ENCODE data around the gene ZFAND3.

The ZFAND3 gene

DNA sequence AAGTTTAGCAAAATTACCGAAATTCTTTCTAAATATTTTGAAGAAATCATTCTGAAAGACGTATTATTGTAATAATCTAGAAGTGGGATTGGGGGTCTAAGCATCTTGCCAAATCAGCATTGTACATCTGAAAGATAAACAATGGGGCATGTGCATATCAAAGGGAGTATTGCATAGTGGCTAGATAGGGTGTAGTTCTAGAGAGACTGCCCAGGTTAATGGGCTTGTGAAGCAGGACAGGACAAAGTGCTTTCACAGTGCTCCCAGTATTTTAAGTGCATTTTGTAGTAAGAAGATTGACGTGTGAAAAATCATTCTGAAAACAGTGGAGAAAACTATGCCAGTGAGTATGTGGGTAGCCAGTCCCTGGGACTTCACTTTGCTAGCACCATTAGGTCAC lies 236.8 kb downstream of the ZFAND3 start:
- DNase-seq: no peak

DNA sequence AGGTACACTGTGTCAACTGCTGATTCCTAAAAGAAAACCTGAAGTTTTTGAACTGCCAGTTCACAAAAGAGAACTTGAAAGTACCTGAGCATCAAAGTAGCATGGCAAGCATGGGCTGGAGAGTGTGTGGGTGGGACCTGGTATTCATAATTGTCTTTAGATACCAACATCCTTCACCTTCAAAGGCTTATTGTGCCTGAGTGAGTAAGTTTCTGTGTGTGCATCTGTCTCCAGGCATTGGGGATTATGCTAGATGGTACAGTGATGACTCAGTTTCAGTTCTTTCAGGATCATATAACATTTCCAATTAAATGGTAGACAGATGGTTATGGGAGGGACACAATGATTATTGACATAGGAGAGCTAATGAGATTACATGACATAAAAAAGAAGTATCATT lies 238.5 kb downstream of the ZFAND3 start:
- DNase-seq: peak; percentile 64

DNA sequence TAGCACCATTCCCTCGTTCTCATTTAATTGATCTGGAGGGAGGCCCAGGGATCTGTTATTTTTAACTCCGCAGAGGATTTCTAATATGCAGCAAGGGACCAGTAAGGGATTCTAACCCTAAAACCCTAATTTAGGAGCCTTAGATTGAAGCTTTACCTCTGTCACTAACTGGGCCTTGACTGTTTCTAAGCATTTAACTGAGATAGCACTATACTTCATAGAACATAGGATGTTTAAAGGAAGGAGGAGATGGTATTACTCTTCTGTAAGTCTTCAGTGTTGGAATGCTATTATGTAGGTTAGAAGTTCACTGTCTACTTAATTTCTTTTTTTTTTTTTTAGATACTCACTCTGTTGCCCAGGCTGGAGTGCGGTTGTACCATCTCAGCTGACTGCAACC lies 242.5 kb downstream of the ZFAND3 start:
- no peak for DNase-seq

DNA sequence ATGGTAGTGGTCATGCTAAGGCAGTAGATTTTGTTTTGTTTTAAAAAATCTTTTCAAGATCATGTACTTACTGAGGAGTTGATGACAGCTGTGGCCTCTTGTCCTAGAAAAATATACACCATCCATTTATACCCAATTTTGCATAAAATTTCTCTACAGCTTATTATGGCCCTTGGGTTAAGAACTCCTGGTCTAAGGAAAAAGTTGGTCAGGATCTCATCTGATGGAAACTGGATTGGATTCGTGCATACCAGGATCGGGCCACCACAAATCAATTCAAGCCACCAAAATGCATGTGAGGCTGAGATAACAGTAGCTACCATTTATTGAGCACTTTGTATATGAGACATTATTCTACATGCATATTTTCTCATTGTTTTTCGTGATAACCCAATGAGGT lies 244.4 kb downstream of the ZFAND3 start:
- DNase-seq: no peak

DNA sequence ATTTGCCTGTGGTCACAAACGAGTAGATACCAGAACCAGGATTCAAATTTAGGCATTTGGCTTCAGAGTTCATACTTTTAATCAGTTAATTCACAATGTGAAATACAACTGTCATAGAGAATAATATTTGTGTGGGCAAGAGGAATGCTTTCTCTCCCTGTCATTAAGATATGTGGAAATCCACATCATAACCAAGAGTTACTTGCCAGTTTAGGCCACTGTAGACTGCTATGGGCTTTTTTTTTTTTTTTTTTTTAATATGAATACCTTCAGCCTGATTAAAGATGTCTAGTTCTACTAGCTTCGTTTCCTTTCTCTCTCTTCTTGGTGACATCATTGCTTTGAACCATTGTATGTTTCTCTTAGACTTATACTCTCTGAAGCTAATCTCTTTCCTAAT lies 244.9 kb downstream of the ZFAND3 start:
- no peak for DNase-seq

DNA sequence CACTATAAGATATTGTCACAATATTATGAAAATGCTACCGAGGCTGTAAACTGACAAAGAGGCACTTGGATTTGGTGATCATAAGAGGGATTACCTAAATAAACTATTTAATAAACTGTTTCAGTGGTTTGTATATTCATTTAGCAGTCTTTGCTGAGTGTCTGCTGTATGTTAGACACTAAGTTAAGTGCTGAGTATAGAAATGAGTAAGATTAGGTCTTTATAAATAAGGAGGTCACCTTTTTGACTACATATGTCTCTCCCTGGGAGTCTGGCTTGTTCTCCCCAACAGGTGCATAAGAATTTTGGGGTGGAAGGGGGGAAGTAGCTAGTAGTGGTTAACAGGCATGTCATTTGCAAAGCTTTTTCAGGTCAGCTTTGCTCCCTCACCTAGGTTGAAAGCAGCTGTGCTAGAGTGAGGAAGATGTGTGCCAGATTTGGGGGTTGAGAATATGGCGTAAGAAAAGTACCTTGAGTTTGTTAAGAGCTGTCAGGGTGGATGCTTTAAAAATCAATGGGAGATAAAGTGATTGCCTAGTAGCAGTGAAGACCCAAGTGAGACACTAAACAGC lies 246.3 kb downstream of the ZFAND3 start:
- DNase-seq: no peak

DNA sequence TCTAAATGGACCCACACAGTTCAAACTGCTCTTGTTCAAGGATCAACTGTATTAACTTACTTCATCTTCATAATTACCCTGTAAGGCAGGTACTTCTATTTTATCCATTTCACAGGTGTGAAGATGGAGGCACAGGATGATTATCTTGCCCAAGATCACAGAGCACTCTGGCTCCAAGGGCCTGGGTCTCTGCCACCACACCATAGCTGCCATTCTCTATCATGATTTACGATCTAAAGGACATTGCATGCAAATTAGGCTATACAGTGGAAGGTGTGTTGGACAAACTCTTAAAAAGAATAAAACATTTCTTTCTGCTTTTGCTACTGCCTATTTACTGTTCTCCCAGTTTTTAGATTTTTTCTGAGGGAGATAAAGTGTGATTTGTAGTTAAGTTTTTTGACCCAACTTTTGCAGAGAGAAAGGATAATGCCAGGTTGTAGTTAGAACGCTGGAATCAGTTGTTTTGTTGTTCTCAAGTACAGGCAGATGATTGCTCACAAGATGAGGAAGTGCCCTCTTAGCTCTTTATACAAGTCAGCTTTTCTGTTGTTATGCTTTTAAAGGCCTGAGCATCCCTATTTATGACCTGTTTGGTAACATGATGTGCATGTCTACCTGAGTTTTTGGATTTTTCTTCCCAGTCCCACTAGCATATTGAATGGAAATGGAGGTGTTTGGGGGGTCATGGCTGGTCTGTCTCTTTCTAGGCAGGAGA lies 247.9 kb downstream of the ZFAND3 start:
- DNase-seq: no peak

DNA sequence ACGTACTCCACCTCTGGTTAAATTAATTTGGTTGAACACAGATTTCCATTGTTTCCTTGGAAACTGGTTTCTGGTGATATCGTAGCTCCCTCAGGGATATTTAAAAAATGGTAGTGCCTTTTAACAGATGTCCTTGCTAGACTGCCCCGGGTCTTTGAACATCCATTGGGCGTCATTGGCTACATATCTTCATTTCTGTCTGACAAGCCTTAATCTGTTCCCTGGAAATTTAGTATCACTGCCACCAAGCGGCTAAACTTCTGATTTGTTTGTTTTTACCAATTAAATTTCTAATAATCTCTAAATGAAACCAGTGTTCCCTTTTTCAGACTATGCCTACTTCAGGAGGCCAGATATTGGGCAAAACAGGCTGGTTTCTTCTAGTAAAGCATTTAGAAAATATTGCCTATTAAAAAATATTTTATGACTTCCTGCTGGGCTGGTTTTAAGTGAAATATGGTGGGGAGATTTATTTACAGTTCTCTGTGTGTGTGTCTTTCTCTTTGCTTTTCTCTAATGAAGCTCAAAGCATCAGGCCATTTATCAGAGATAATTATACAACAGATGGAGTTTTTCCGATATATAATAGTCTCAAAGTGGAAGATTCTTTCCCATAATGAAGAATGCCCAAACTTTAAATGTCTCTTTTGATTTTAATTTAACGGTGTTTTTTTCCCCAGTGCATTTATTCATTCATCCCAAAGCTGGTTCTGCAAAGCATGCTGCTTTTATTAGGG lies 249.5 kb downstream of the ZFAND3 start:
- no peak for DNase-seq

DNA sequence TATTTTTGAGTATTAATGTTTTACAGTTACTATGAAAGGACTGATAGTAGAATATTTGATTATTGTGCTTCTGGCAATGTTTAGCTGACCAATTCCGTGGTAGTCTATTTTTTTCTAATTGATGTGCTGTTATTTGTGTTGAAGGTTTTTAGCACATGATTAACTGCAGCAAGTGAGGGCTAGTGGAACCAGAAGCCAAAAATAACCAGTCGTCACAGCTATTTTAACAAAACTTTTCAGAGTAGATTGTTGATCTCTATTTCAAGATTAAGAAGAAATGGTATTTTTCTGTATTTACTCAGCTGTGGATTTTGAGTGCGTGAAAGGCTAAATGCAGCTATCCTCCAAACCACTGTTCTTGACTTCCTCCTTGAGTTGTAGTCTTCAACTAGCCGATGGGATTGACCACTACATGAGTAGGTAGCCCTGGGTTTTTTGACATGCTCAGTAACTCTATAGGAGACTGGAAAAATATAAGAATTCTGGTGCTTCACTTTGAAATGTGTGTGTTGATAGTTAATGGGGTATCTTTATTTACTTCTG lies 258.0 kb downstream of the ZFAND3 start:
- no peak for DNase-seq

DNA sequence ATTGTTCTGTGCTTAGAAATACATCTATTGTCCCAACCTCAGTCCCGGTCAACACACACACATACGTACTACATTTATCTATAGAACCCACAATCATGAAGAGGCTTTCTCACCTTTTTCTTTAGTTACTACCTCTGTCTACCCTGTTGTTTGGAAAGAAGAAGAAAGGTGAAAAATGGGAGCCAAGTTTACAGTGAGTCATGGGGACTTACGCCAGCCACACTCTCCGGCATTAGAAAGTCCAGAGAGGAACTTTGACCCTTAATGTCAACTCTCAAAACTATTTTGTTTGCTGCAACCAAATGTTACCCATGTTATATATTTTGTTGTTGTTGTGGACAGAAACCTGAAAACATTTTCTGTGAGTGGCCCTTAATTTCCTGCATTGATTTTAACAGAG lies 259.1 kb downstream of the ZFAND3 start:
- DNase-seq: no peak

DNA sequence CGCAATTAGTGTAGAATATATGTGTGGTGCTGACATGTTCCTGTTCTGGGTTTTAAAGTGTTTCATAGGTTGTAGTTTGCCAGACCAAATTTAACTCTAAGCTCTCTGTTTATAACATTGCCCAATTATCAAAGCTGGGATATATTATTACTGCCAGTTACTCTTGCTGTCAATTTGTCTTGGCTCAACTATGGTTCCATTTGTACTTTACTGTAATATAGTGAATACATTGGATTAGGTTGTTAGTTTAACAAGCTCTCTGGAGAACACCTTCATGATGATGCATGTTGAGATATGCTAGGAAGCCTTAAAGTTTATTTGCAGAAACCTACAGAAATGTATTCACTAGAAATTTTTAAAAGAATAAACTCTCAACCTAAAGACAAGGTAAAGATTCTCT lies 259.6 kb downstream of the ZFAND3 start:
- no peak for DNase-seq

DNA sequence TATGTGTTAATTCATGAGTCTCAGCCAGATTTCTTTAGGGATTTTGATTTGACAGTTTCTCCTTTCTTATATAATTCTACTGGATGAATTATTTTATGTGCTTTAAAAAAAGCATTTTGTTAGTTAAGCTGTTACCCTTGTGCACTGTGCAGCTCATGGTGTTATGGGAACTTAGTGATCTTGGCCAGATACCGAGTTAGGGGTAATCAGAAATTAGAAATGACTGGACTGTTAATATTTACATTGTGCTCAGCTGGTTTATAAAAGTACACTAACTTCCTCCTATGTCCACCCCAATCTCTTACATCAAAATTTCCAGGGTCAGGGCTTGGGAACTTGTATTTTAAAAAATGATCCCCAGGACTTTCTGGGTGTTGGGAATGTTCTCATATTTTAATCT lies 260.0 kb downstream of the ZFAND3 start:
- no peak for DNase-seq

DNA sequence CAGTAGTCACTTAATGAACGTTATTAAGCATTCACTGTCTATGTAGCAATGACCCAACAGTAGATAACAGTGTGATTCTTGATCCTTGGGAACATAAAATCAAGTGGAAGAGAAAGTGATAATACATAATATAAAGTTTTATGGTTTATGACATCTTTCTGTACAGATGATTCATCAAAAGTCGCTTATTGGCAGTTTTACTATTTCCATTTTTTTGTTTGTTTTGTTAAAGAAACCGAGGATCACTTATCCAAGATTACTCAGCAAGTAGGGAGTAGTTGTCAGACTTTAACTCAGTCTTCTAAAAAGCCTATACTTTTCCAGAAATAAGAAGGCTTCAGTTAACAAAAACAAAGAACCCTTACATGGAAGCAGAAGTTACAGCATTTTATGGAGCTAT lies 260.8 kb downstream of the ZFAND3 start:
- DNase-seq: no peak

DNA sequence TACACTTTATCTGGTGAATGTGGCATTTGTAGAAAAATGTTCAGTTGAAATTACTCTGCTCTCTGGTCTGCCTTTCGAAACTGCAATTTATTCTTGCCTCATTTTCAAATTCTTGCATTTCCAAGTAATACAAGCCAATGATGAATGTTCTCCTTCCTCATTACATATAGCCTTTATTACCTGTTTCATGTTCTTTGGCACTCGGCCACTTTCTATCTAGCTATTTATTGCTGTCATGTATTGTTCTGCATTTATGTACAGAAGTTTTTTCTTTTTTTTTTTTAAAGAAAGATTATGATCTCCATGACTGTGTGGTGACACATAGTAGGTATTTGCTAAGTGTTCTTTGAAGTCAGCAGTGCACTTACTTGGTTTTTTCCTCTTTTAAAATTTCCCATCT lies 261.4 kb downstream of the ZFAND3 start:
- no peak for DNase-seq

DNA sequence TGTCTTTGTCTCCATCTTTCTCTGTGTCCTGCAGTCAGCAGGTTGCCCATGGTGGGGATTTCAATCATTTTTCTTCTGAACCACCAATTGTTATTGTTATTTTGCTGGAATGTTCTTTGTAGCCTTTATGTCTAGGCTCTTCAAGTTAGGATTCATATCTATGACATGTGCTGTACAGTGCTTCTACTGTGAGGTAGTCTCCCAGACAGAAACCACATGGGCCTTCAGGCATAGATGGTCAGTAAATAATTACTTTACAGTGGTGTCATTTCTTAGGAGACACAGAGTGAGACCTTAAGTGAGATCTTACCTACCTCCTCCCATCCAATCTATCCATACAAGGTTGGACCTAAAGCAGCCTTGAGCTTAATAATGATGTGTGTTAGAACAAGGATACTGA lies 265.5 kb downstream of the ZFAND3 start:
- no peak for DNase-seq

DNA sequence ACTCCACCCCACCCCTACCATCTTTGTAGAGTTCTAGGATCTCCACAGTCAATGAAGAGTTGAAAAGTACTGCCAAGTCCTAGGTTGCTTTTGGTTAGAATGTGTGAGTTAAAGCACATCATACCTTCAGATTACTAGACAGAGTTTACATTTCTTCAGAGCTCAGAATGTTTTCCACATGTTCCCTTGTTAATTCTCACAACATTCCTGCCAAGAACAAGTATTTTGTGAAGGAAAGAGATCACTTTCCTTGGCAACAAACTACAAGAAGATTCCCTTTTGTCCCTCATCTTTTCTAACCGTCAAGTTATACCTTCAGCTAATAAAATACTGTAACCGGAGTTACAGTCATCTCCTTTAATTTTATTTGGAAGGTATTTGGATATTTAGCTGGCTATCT lies 266.8 kb downstream of the ZFAND3 start:
- no peak for DNase-seq

DNA sequence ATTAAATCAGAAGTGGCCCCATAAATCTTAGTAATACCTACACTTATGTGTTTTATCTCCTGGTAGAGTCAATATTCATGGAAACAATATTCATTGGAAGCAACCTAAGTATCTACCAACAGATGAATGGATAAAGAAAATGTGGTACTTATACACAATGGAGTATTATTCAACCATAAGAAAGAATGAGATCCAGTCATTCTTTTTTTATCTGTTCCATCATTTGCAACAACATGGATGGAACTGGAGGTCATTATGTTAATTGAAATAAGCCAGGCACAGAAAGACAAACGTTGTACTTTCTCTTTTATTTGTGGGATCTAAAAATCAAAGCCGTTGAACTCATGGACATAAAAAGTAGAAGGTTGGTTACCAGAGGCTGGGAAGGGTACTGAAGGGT lies 268.5 kb downstream of the ZFAND3 start:
- no peak for DNase-seq

DNA sequence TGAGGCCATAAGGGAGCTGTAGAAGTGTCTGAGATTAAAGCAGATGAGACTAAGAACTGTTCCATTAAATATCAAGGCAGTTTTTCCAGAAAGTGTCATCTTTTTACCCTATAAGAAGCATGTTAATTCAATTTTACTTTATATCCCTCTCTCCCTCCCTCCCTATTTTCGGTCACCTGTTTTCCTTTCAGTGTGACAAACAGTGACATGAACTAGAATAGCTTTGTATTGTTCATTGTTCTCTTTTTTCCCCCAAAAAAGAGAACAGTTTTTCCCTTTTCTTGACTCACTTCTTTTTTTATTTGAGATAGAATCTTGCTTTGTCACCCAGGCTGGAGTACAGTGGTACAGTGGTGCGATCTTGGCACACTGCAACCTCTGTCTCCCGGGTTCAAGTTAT lies 269.3 kb downstream of the ZFAND3 start:
- no peak for DNase-seq

DNA sequence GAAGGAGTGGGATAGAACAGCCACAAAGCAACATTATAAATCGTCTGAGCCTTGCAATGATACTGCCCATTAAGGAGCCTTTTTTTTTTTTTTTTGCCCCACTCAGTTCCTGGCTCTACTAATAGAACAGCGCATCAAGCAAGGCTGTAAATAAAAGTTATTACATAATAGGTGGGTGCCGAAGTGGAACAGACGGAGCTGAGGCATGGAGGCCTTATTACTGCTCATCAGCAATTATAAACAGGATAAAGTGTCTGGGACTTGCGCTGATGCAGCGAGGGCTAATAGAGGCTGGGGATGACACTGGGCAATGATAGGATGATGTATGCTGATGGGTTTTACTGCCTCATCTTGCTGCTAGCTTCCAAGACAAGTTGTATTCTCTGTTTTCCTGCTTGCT lies 272.1 kb downstream of the ZFAND3 start:
- DNase-seq: no peak

DNA sequence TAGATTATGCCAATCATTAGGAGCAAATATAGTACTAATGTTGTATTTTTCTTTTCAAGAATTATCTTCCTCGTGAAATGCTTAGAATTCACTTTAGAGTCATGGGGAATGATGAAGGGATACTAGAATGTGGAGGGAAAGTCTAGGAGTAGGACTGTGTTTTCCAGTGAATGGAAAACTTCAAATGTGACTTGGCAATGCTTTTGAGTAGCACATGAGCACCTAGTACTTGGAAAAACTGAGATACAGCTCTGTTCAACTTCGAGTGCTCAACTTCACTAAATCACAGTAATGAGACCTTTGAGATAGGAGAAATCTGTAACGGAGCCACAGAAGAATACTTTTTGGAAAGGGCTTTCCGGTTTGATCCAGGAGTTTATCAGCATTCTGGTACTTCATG lies 272.9 kb downstream of the ZFAND3 start:
- DNase-seq: no peak

DNA sequence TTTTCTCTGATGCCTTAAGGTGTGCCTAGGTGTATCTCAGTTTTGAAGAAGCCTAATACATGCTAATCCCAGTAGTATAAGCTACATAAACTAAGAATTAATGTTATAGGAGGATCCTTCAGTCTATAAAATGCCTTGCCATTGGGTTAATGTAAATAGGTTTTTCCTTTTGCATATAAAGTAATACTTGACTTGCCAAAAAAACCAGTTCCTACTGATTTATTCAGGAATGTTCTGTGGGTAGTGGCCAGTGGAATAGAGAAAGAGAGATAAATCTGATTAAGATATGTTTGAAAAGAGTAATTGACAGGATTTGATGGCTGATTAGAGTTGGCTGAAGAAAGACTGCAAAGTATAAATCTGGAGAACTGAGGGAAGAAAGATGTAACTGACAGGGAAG lies 273.4 kb downstream of the ZFAND3 start:
- DNase-seq: no peak

DNA sequence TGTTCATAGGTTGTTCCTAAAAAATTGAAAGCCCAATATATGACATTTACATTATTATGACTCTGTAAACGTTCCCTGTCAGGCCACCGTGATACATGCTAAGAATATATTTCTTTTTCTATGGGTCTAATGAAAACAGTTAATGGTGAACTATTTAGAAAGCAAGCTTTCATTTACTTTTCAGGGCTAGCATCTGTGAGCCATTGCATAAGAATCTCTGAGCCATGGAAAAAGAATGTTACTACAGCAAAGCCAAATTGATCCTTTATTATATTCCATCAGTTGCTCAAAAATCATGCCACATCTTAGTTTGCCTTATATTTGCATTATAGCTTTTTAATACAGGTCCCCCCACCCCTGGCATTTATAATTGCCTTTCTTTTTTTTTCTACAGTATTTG lies 275.5 kb downstream of the ZFAND3 start:
- no peak for DNase-seq

DNA sequence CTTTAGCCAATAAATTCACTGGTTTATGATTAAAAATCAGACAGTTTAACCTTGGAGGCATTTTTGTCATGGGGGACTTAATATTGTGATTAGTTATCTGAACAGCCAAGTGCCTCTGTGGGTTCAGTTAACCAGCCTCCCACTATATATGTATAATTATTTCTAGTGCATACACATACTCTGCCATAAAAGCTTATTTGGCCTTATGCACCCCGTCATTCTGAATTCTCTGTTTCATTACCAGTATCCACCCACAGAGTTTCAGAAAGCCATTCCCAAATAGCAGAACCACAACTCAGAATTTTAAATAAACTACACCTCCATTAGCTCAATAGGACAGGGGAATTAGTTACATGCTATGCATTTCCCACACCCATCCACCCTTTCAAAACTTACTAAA lies 279.7 kb downstream of the ZFAND3 start:
- DNase-seq: no peak

DNA sequence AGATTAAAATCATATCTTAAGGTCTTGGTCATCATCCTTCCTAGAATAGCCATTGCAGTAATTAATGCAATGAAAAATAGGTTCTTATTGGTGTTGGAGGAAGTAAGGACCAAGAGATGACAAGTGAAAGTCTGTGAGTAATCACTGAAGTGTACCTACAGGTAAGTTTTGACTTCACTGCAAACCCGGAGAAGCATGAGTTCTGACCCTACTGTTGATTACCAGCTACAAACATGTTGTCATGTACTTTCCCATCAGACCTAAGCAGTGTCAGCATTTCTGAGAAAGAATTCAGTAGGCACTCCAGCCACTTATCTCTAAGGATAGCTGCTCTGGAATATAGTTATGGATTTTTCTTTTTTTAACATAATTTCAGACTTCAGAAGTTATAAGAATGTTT lies 280.9 kb downstream of the ZFAND3 start:
- DNase-seq: no peak

All from stimulated activated CD8-positive, alpha-beta memory T cell treated with anti-CD3 and anti-CD28 coated beads, Interleukin-4, amount 100 ng/mL, for 48 hours (primary cell).